HEK293 (cell line): ENCODE data around the gene MAPKAP1.

ENCODE experiments used
- CTCF ChIA-PET: fragments of 350-600 bp; formaldehyde crosslinking; extraction: SDS; loops from one replicate; lab custom pipeline; 2021; ENCODE audit warnings: antibody characterized with exemption; lab: Yijun Ruan, JAX
- POLR2A ChIA-PET: fragments of 300-600 bp; formaldehyde crosslinking; extraction: SDS; loops from one replicate; lab custom pipeline; 2020; ENCODE audit warnings: antibody characterized with exemption, inconsistent platforms; lab: Yijun Ruan, JAX
- H3K27ac ChIP-seq: fragments of 200-500 bp; sonication (Bioruptor generic); 2 replicates; pipeline ENCODE4 v1.5.1; 2014; ENCODE audit warnings: low read depth, low read length, control low read depth, inconsistent platforms; ENCODE audit errors: extremely low read depth
- H3K36me3 ChIP-seq, 2 experiments: fragments of 200-500 bp in 1 of 2; sonication (Bioruptor generic) in 1 of 2; 1 replicate in 1 of 2; 2 replicates in 1 of 2; pipeline ENCODE4 v1.5.1; 2014 to 2017; ENCODE audit warnings: inconsistent platforms in 2 of 2, low read length in 2 of 2; ENCODE audit not compliant: control insufficient read depth in 2 of 2, insufficient read depth in 1 of 2
- H3K4me1 ChIP-seq: fragments of 200-500 bp; sonication (Bioruptor generic); 2 replicates; pipeline ENCODE4 v1.5.1; 2014; ENCODE audit warnings: mild to moderate bottlenecking, low read length, inconsistent platforms; ENCODE audit not compliant: control insufficient read depth, insufficient read depth
- H3K4me3 ChIP-seq: 2 replicates; pipeline ENCODE4 v1.5.1; 2011; ENCODE audit warnings: low read depth, mild to moderate bottlenecking, control low read depth, low read length, moderate library complexity
- H3K9me3 ChIP-seq: fragments of 200-500 bp; sonication (Bioruptor generic); 2 replicates; pipeline ENCODE4 v1.5.1; 2014; ENCODE audit warnings: low read depth, low read length, inconsistent platforms; ENCODE audit not compliant: control insufficient read depth, insufficient read depth
- ATF2 ChIP-seq: fragments of 450-650 bp; formaldehyde crosslinking; IDR thresholded peaks from 2 replicates; pipeline ENCODE4 v1.5.1; 2016; ENCODE audit warnings: missing biosample characterization, missing genetic modification characterization, low read depth
- HOXD13 ChIP-seq: sonication (generic); formaldehyde crosslinking; IDR thresholded peaks from 2 replicates; pipeline ENCODE4 v1.8.0; 2022; ENCODE audit warnings: missing genetic modification reagents, borderline replicate concordance
- IKZF3 ChIP-seq: fragments of 450-650 bp; IDR thresholded peaks from 2 replicates; pipeline ENCODE4 v1.5.0; 2018; ENCODE audit warnings: missing biosample characterization, mild to moderate bottlenecking, missing genetic modification characterization, moderate library complexity
- SALL2 ChIP-seq: fragments of 450-650 bp; formaldehyde crosslinking; IDR thresholded peaks from 2 replicates; pipeline ENCODE4 v1.5.0; 2017; ENCODE audit warnings: missing biosample characterization, mild to moderate bottlenecking, missing genetic modification characterization, borderline replicate concordance
- SCRT1 ChIP-seq: fragments of 450-650 bp; formaldehyde crosslinking; IDR thresholded peaks from 2 replicates; pipeline ENCODE4 v1.5.1; 2016; ENCODE audit warnings: missing biosample characterization, missing genetic modification characterization, borderline replicate concordance
- SCRT2 ChIP-seq: fragments of 450-650 bp; formaldehyde crosslinking; IDR thresholded peaks from 2 replicates; pipeline ENCODE4 v1.5.1; 2016; ENCODE audit warnings: missing biosample characterization, missing genetic modification characterization
- SP7 ChIP-seq: fragments of 450-650 bp; formaldehyde crosslinking; IDR thresholded peaks from 2 replicates; pipeline ENCODE4 v1.5.1; 2016; ENCODE audit warnings: missing biosample characterization, missing genetic modification characterization
- WT1 ChIP-seq: fragments of 450-650 bp; formaldehyde crosslinking; IDR thresholded peaks from 2 replicates; pipeline ENCODE4 v1.5.1; 2016; ENCODE audit warnings: missing biosample characterization, missing genetic modification characterization
- ZBTB10 ChIP-seq: fragments of 450-650 bp; formaldehyde crosslinking; IDR thresholded peaks from 2 replicates; pipeline ENCODE4 v1.5.1; 2016; ENCODE audit warnings: missing biosample characterization, missing genetic modification characterization
- ZBTB20 ChIP-seq: fragments of 450-650 bp; formaldehyde crosslinking; IDR thresholded peaks from 2 replicates; pipeline ENCODE4 v1.5.1; 2016; ENCODE audit warnings: missing biosample characterization, missing genetic modification characterization
- ZBTB21 ChIP-seq: fragments of 450-650 bp; formaldehyde crosslinking; IDR thresholded peaks from 2 replicates; pipeline ENCODE4 v1.5.1; 2017; ENCODE audit warnings: missing biosample characterization, missing genetic modification characterization
- ZNF121 ChIP-seq: fragments of 450-650 bp; formaldehyde crosslinking; IDR thresholded peaks from 2 replicates; pipeline ENCODE4 v1.5.1; 2016; ENCODE audit warnings: missing biosample characterization, missing genetic modification characterization
- ZNF366 ChIP-seq: fragments of 450-650 bp; formaldehyde crosslinking; conservative IDR thresholded peaks from 2 replicates; pipeline ENCODE4 v1.5.1; 2016; ENCODE audit warnings: missing biosample characterization, missing genetic modification characterization
- ZNF600 ChIP-seq: fragments of 450-650 bp; formaldehyde crosslinking; IDR thresholded peaks from 2 replicates; pipeline ENCODE4 v1.5.1; 2016; ENCODE audit warnings: missing biosample characterization, missing genetic modification characterization
- ZNF639 ChIP-seq: fragments of 450-650 bp; formaldehyde crosslinking; IDR thresholded peaks from 2 replicates; pipeline ENCODE4 v1.5.1; 2016; ENCODE audit warnings: missing biosample characterization, missing genetic modification characterization
- ZNF664 ChIP-seq: fragments of 450-650 bp; formaldehyde crosslinking; IDR thresholded peaks from 2 replicates; pipeline ENCODE4 v1.5.1; 2016; ENCODE audit warnings: missing biosample characterization, missing genetic modification characterization
- ZNF707 ChIP-seq: fragments of 450-650 bp; formaldehyde crosslinking; IDR thresholded peaks from 2 replicates; pipeline ENCODE4 v1.5.1; 2016; ENCODE audit warnings: missing biosample characterization, missing genetic modification characterization
- ZSCAN18 ChIP-seq: fragments of 450-650 bp; formaldehyde crosslinking; IDR thresholded peaks from 2 replicates; pipeline ENCODE4 v1.5.1; 2016; ENCODE audit warnings: missing biosample characterization, missing genetic modification characterization

The MAPKAP1 gene

GRCh38 chr9:125680445-125680844, 26.6 kb downstream of the MAPKAP1 start:
- H3K4me3 ChIP-seq, result no peak overlapping the region
- ChIA-PET CTCF (no interaction called here), POLR2A (interaction anchor here (0.6 to 1.2 kb wide), 2 partner anchors 26 to 34 kb away, joined by 3 to 6 read pairs; partner anchors contain the start of gene MAPKAP1)
- H3K27ac ChIP-seq, result no peak overlapping the region
- no peaks in the 10 kb centered on the region for H3K9me3 ChIP-seq
- no peaks in the 10 kb centered on the region for H3K36me3 ChIP-seq
- H3K4me1 ChIP-seq, result peaks cover 7% of the 10 kb centered on the region; the same call in 1 of the 2 replicates
- TF ChIP-seq SALL2 (tag by site-specific recombination) (no peak), ZNF121 (tag by site-specific recombination) (no peak)

- Histone ChIP-seq H3K4me1 (peaks cover 10% of the 10 kb centered on the region), H3K4me3 (no peak overlapping the region), H3K9me3 (no peaks in the 10 kb centered on the region), H3K36me3 (no peaks in the 10 kb centered on the region), H3K27ac (no peak overlapping the region)
- CTCF ChIA-PET, result no interaction called here
- POLR2A ChIA-PET, result no interaction called here
- TF ChIP-seq ZBTB20 (tag by site-specific recombination) (no peak), WT1 (tag by site-specific recombination) (peak; percentile 52), ZNF600 (no peak), SCRT1 (tag by site-specific recombination) (no peak), IKZF3 (tag by site-specific recombination) (no peak), ZNF664 (tag by site-specific recombination) (no peak), ZNF707 (tag by site-specific recombination) (no peak)
These were observed 27.3 kb downstream of the MAPKAP1 start for GRCh38 chr9:125679597-125680189.

- CTCF ChIA-PET, result interaction anchor here (0.5 to 0.6 kb wide), 2 partner anchors 13 to 724 kb away, joined by 3 read pairs; no protein-coding TSS in a partner anchor
- no peak overlapping the region for H3K4me3 ChIP-seq
- peaks cover 0 to 7% of the 10 kb centered on the region in 2 experiments; a peak in 1 of 3 replicates for H3K36me3 ChIP-seq
- H3K27ac ChIP-seq, result no peak overlapping the region
- POLR2A ChIA-PET, result interaction anchor here (0.7 to 1.5 kb wide), 3 partner anchors 32 to 168 kb away, joined by 3 to 8 read pairs (median 4); partner anchors contain the start of gene MAPKAP1
- peaks cover 5% of the 10 kb centered on the region for H3K4me1 ChIP-seq
- H3K9me3 ChIP-seq, result no peaks in the 10 kb centered on the region
- TF ChIP-seq ZBTB20 (tag by site-specific recombination) (peak; percentile 65; the same call in 1 of the 2 replicates), ZNF639 (0 out of 2 replicates have a peak, but pooled peaks have one; percentile 34), ZBTB21 (0 out of 2 replicates have a peak, but pooled peaks have one; percentile 47), HOXD13 (CRISPR knock-in tag) (0 out of 2 replicates have a peak, but pooled peaks have one; percentile 29), ZBTB10 (no peak), SCRT2 (tag by site-specific recombination) (no peak), ATF2 (0 out of 2 replicates have a peak, but pooled peaks have one; percentile 22), ZNF366 (tag by site-specific recombination) (peak; percentile 69), ZSCAN18 (tag by site-specific recombination) (no peak), SP7 (tag by site-specific recombination) (peak; percentile 40; the same call in 1 of the 2 replicates)
These were observed 31.7 kb downstream of the MAPKAP1 start for GRCh38 chr9:125674981-125675973.
